Endothelial cell of umbilical vein (primary cell): ENCODE data around the gene OR8G5.

Source experiments
- CTCF ChIP-seq, 2 donors: IDR thresholded peaks; 1 replicate in 1 of 2; 2 replicates in 1 of 2; pipeline ENCODE4 v1.5.1; 2011; ENCODE audit warnings: low read length in 2 of 2, mild to moderate bottlenecking in 2 of 2, moderate library complexity in 2 of 2, control low read depth in 1 of 2, inconsistent platforms in 1 of 2, low read depth in 1 of 2; ENCODE audit not compliant: insufficient read depth in 1 of 2; ENCODE audit errors: extremely low read depth in 1 of 2
- FOS ChIP-seq: IDR thresholded peaks from 2 replicates; pipeline ENCODE4 v1.6.1; 2011; ENCODE audit warnings: mild to moderate bottlenecking, low read length, moderate library complexity, borderline replicate concordance; ENCODE audit not compliant: insufficient read depth
- JUN ChIP-seq: IDR thresholded peaks from 2 replicates; pipeline ENCODE4 v1.6.1; 2011; ENCODE audit warnings: borderline replicate concordance, low read depth; ENCODE audit not compliant: insufficient read length, insufficient read depth
- POLR2AphosphoS5 ChIP-seq: IDR thresholded peaks from 2 replicates; pipeline ENCODE4 v1.6.1; 2012; ENCODE audit warnings: low read depth, mild to moderate bottlenecking, control low read depth, low read length, moderate library complexity; ENCODE audit not compliant: insufficient read depth

- TF ChIP-seq CTCF (IDR thresholded peaks at IDR 0.05; ENCODE audit: extremely low read depth in 1 of 2, insufficient read depth in 1 of 2, low read depth in 1 of 2, low read length in 2 of 2) (no peak), JUN (no peak), FOS (no peak), POLR2AphosphoS5 (no peak)
Measured at GRCh38 chr11:124225471-124225870, 30.7 kb upstream of the OR8G5 start.
